COR-L47 (cell line): Measurements from ENCODE around the gene STRA6.

Experiments used
- DNase-seq: peaks from one replicate; lab custom pipeline; 2025; lab: John Stamatoyannopoulos, UW

Gene STRA6, protein sequence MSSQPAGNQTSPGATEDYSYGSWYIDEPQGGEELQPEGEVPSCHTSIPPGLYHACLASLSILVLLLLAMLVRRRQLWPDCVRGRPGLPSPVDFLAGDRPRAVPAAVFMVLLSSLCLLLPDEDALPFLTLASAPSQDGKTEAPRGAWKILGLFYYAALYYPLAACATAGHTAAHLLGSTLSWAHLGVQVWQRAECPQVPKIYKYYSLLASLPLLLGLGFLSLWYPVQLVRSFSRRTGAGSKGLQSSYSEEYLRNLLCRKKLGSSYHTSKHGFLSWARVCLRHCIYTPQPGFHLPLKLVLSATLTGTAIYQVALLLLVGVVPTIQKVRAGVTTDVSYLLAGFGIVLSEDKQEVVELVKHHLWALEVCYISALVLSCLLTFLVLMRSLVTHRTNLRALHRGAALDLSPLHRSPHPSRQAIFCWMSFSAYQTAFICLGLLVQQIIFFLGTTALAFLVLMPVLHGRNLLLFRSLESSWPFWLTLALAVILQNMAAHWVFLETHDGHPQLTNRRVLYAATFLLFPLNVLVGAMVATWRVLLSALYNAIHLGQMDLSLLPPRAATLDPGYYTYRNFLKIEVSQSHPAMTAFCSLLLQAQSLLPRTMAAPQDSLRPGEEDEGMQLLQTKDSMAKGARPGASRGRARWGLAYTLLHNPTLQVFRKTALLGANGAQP

DNA sequence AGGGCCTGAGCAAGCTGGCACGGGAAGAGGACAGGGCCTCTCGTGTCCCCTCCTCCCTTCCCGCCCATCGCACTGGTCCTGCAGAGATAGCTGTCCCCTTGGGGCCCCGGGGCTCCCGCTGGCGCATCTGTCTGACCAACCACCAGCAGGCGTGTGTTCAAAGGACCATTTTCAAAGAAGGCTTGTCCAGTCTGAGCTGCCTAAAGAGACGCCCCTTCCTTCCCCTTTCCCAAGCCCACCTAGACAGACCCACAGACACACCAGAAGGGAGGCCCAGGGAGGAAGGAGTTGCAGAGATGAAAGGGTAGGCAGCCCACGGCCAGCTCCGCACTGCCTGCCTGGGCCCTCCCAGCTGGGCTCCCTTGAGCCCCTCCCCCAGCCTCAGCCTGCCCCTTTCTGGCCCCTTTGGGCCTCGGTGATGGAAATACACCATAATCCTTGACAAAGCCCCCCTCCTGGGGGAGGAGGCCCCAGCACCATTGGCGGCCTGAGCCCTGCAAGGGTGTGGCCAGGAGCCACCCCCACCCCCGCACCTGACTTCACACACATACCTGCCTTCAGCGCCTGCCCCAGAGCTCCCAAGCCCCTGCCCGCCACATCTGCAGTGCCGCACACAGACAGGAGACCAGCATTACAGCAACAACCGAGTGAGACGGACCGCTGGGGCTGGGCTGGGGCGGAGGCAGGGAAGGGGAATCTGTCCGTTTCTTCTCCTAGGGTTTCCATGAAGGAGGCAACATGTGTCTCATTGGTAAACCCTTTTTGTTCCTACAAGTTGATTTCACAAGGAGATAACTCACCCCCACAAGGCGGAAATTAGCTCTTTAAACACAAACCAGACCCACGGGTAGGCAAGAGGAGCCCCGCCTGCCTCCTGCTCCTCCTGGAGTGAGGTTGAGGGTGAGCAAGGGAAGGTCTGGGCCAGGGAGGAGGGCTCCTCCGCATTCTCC lies at the start of gene STRA6:
TSS of gene STRA6 (minus strand) at position 336 of the 950 bp plus-strand sequence. CDS start 520 bp downstream, outside the sequence.
- DNase-seq = no peak

DNA sequence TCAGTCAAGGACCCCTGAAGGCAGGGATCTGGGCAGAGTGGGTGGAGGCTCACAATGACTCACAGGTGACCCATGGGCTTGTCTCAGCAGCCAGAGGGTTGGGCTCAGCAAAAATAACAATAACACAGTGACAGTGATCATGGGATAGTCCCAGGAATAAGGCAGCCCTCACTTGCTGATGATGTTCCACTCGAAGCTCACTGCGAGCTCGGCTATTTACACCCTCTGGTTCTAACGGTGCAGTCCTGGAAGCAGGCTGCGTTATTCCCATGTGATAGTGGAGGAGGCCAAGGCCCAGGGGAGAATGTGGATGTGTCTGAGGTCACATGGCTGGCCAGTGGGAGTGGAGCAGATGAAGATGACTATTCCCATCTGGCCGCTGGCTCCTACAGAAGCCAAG lies 49.7 kb upstream of the STRA6 start:
- no peak for DNase-seq

DNA sequence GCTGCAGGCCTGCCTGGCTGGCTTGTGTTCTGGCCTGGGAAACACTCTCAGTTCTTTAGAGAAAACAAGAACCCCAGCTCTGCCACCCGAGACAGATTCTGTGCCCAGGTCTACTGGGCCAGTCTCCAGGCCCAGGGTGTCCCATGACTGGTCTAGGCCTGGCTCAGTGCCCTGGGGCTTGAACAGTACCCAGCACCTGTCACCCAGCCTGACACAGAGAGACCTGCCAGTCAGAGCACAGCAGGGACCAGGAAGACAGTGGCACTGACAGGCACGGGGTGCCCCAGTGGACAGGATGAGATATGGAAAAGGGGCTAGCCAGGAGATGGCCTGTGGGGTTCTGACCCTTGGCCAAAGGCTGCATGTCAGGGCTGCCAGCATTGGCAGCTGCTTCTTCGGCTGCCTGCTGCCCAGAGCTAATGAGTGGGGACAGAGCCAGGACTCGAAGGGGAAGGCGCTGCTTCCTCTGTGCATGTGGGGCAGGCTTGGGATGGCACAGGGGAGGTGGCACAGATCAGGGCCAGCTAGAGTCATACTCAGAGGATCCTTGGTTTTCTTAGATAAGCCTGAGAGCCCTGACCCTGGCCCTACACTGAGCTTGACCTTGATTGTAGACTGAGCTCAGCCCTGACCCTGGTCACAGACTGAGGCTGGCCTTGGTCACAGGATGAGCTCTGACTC lies 48.7 kb upstream of the STRA6 start:
- no peak for DNase-seq

- DNase-seq = no peak
Observed at GRCh38 chr15:74250266-74250665, 47.7 kb upstream of the STRA6 start.

DNA sequence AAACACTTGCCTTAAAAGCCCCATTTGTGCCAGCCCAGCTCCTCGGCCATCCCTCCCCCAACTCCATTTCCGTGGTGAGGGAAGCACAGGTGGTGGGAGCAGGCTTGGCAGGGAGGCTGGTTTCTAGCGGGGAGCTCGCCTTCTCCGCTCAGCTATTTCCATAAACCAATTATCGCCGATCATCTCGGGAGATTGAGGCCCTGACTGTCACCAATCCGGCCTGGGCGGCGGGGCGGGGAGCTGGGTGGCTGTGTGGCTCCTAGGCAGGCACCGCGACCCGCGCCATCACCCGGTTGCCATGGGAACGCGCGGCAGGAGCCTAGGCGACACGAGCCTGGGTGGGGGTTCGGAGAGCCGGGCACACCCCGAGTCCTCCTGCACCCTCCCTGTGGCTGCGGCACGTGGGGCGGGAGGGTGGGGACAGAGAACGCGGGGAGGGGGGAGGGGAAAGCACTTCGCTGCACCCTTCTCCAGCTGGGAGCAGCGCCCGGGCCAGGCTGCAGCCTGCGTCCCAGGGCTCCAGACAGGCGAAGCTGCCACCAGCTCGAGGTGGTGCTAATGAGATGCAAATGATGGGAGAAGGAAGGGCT lies 42.9 kb upstream of the STRA6 start:
- peak; percentile 98 for DNase-seq

DNA sequence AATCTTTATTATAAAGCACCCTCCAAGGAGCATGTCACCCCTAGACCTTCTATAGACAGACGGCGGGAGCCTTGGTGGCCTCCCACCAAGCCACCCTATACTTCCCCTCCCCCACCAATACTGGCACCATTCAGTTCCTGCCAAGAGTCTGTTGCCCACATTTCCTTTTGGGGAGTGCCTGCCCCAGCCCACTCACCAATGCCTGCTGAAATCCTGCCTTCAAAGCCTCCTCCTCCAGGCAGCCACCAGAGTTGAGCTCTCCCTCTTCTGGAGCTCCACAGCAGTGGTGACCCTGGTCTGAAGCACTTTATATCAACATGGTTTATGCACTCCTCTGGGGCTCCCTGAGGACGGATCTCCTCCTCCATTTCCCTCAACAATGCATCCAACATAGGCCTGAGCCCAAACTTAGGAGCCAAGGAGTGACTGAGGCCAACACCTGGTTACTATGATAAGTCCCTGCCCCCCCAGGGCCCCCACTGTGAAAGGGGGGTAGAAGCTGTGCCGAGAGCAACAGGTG lies 42.3 kb upstream of the STRA6 start:
- no peak for DNase-seq

DNA sequence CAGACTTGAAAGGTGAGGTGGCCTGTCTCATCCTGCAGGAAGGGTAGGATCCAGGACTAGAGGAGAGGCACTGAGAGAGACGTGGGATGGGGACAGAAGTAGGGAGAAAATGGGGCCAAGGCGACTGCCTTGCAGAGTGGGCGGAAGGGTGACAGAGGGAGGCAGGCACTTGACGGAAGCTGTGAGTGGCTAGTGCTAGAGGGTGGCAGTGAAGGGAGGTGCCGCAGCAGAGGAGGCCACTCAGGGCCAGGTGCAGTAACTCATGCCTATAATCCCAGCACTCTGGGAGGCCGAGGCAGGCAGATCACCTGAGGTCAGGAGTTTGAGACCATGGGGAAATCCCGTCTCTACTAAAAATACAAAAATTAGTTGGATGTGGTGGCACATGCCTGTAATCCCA lies 40.8 kb upstream of the STRA6 start:
- no peak for DNase-seq

DNA sequence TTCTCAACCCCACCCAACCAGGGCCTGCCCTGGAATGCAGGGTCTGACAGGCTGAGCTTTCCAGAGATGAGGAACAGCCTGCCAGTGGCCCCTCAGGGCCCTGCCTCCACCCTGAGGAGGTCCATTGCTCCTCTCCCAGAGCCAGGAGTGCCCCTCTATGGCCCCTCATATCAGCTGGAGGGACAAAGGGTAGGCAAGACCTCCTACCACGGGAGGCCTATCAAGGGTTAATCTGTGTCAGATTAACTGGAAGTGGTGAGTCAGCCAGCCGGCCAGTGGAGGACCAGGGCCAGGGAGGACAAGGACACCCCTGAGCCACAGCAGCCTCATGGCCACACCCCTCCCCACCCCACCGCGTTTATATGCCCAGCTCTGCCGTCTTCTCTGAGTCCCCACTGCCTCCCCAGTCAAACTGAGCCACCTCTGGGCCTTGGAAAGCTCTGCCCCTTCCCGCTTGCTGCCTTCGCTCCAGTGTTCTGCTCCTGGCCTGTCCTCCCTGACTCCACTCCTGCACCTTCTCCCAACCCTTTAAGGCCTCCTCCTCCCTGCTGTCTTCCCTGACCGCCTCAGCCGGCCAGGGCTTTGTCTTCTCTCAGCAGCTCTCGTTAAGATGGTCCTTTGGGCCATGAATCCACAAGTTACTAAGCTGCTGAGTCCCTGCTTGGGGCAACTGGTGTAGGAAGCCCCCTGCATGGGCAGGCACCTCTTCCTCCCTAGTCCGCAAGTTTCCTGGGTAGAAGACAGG lies 40.0 kb upstream of the STRA6 start:
- DNase-seq = no peak

GRCh38 chr15:74240897-74241614 lies 38.5 kb upstream of the STRA6 start:
- peak; percentile 35 for DNase-seq

DNA sequence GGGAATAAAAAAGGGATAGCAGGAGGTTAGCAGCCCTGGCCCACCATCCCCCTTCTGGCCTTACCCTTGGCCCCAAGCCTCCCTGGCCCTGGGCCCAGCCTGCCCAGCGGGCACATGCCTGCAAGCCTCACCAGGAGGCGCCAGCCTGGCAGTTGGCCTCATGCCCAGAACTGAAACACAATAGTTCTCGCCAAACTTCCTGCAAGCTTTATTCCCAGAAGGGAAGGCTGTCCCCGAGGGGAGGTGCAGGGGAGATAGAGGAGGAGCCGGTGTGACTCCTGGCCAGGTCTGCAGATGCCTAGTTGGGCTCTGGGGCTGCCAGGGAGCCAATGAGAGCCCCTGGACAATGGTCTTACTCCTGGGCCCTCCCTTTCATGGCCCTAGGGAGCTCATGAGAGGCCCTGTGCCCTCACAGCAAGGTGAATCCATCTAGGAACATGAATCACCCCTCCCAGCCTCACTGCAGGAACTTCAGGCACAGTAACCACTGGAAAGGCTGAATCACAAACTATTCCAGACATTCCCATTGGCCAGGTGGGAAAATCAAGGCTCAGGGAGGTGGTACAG lies 37.5 kb upstream of the STRA6 start:
- DNase-seq = peak; percentile 98

DNA sequence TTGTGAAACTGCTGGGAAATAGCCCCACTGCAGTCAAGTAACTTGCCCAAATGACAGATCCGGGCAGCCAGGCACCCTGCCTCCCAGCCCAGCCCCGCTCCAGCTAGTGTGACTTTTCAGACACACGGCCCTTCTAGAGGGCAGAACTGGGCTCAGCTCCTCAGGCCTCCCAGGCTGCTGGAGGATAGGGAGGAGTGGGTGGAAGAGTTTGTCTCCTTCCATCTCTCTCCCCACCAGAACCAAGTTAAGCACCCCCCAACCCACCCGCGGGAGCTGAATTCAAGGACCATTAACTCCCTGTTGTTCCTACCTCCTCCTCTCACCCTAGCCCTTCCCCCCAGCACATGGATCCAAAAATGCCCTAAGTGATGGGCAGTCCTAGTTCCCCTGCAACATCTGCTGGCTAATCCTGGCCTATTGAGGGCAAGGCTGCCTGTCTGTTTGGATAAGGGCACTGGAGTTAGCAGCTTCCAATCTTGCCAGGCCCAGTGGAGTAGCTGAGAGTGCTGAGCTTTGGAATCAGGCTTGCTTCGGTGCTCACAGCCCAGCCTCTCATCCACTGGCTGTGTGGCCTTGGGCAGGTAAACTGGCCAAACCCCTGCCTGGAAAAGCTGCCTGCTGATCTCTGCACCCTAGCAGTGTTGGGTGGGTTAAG lies 36.6 kb upstream of the STRA6 start:
- DNase-seq = no peak

DNA sequence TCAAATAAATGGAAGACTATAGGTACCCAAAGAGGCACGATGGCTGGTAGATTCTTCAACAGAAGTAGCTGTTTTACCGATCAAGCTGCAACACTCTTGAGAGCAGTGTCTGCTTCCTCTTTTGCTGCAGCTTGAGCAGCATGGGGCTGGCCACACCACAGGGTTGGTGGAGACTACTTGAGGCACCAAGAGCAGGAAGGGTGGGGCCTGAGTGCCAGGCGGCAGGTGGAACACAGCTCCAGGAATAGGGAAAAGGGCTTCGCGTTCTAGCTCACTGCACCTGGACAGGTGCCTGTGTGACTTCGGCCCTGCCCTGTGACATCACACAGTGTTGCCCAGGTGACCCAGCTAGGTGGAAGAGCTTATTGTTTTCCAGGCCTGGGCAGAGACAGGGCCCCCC lies 33.4 kb upstream of the STRA6 start, which contains the start of gene CCDC33:
TSS of gene CCDC33 (plus strand) at position 365 of the 400 bp plus-strand sequence. CDS start 394 bp downstream, outside the sequence.
- peak; percentile 90 for DNase-seq

- DNase-seq = no peak
Observed at GRCh38 chr15:74234598-74234875, 31.9 kb upstream of the STRA6 start.

DNA sequence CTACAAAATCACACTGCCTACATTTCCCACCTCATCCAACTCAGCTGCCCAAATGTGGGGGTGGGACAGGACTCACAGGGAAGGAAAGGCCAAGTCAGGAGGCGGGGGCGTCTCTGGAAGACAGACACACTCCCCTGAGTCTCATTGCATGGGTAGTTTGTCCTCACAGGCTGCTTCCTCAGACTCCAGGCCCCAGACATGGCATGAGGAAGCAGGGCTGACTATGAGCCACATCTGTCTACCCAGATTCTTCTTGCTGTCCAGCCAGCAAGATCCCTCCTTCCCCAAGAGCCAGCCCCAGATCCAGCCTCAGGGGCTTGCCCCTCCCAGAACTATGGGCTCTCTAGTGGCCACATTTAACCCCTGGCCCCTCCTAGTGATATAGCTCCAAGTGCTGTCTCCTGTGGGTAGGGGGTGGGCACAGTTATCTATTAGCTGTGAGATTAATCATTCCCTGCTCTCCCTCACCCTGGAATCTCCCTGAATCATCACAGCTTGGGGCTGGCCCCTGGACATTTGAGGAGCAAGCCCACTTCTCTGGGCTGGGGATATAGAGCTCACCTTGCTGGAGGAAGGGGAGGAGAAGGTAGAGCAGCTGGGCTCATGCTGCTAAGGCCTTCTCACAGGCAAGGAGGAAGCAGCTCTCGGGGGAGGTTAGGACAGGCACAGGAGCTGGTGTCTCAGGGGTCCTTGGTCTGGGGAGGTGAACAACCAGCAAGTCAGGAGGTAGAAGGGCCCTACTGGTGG lies 31.4 kb upstream of the STRA6 start:
- no peak for DNase-seq

DNA sequence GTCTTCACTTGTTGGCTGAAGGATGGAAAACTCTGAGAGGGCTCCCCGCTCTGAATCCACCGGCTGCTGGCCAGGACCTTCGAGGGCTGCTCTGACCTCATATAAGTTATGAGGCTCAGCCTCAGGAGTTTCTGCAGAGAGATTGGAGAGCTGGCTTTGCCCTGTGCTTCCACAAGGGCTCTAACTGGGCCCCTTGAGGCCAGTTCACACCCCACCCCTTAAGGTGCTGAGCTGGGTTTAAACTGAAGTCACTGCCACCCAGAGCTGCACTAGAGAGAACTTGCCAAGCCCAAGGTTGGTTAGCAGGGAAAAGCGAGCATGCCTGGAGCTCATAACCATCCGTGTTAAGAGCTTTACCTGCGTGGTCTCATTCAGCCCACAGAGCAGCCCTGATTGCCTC lies 30.8 kb upstream of the STRA6 start:
- DNase-seq = no peak

GRCh38 chr15:74231475-74231874 lies 28.9 kb upstream of the STRA6 start:
- no peak for DNase-seq

DNA sequence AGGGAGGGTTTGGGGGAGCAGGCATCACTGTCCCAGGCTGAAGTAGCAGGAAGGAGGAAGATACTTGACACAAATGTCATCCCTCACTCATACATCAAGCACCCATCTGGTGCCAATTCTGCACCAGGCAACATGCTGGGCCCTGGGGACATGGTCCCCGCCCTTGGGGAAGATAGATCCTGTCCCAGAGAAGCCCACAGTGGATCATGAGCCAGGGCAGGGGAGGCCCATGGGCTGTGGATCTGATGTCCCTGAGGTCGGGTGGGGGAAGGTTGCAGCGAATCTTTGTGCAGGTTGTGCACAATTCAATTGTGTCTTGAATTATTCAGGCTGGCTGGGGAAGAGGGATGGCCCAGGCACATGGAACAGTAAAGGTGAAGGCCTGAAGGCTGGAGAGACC lies 27.1 kb upstream of the STRA6 start:
- no peak for DNase-seq

DNA sequence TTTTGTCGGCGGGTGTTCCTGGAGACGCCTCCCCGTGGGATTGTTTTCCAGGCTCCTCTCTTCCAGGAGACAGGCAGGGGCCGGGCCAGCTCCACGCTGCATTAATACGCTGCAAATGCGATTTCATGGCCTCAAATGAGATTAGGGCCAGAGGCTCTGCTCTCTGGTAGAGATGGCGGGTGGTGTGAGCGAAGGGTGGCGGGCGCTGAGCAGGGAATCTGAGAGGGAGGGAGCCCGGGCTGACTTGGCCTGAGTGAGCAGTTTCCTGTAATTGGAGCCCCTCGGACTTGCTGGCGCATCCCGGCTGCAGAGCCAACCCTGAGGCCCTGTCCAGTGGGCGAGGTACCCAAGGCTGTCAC lies 26.1 kb upstream of the STRA6 start:
- DNase-seq = peak; percentile 72
